ENCODE data around the gene SORBS1. TPM values are rescaled to one million over a fixed set of nuclear protein-coding genes. Genes with fewer than 3 reads are reported as not detected.

SORBS1 gene
- total RNA-seq, 2 experiments from 2014 or later = 1.5 to 1.8 TPM

DNA sequence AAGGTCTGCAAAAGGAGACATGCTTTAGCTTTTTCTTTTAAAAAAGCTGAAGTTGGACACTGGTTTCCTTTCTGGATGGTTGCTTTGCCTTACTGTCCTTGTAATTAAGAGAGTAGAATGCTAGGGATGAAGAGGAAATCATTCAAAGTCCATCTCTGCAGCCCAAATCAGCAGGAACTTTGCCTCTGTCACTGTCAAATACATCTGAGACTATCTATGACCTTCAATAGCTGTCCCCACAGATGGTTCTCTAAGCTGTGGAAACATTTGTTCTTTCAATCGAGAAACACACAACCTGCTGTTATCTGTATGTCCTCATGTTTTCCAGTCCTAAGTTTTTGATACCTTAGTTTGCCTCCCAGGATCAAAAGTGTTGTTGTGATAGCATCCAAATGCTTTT is 117.5 kb downstream of the SORBS1 start:
- Mint-ChIP-seq H3K36me3 (no peaks in the 10 kb centered on the region), H3K9me3 (no peaks in the 10 kb centered on the region), H3K4me3 (no peak overlapping the region), H3K4me1 (ENCODE audit: low read depth) (peaks cover 7% of the 10 kb centered on the region), H3K27ac (no peak overlapping the region), H3K27me3 (peaks cover 5% of the 10 kb centered on the region)
- intact Hi-C loops (cut with micrococcal nuclease) = no loop called here
- no peak for DNase-seq
- ChIA-PET CTCF (interaction anchor here (1.4 to 8.3 kb wide), 4 partner anchors 11 to 161 kb away, joined by 4 to 83 read pairs (median 29); no protein-coding TSS in a partner anchor), POLR2A (interaction anchor here (1.0 kb wide), 1 partner anchor 29 kb away, joined by 3 read pairs; no protein-coding TSS in a partner anchor)

- Mint-ChIP-seq H3K27ac (no peak overlapping the region), H3K36me3 (no peaks in the 10 kb centered on the region), H3K4me3 (no peak overlapping the region), H3K27me3 (peaks cover 5% of the 10 kb centered on the region), H3K4me1 (ENCODE audit: low read depth) (peaks cover 7% of the 10 kb centered on the region), H3K9me3 (no peaks in the 10 kb centered on the region)
- ChIA-PET POLR2A (no interaction called here), CTCF (interaction anchor here (1.4 to 8.3 kb wide), 2 partner anchors 10 to 16 kb away, joined by 4 to 83 read pairs; no protein-coding TSS in a partner anchor)
- intact Hi-C loops (cut with micrococcal nuclease) = no loop called here
- DNase-seq = no peak
Observed at GRCh38 chr10:95442341-95442740, 118.8 kb downstream of the SORBS1 start.

DNA sequence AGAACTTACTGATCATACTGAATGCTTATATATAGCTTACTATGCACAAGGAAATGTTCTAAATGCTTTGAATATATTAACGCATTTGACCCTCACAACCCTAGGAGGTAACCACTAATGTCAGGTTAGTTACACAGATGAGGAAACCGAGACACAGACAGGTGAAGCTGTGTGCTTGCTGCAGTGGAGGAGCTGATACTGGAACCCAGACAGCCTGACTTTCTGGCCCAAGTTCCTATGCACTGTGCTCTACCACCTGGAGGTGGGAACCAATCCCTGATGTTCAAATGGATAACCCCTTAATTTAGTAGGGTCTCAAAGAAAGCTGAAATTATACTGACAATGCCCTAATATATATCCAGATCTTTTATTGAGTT is 119.6 kb downstream of the SORBS1 start:
- DNase-seq = no peak
- CTCF ChIA-PET = interaction anchor here (1.4 to 8.3 kb wide), 2 partner anchors 9 to 65 kb away, joined by 4 to 83 read pairs; no protein-coding TSS in a partner anchor
- Mint-ChIP-seq H3K4me1 (ENCODE audit: low read depth) (peaks cover 7% of the 10 kb centered on the region), H3K27me3 (peaks cover 4% of the 10 kb centered on the region), H3K36me3 (no peaks in the 10 kb centered on the region), H3K4me3 (no peak overlapping the region), H3K9me3 (no peaks in the 10 kb centered on the region), H3K27ac (no peak overlapping the region)
- intact Hi-C loops (cut with micrococcal nuclease) = no loop called here
- POLR2A ChIA-PET = no interaction called here

- no peak for DNase-seq
- POLR2A ChIA-PET = no interaction called here
- H3K27me3 Mint-ChIP-seq = peaks cover under 1% of the 10 kb centered on the region
- intact Hi-C loops (cut with micrococcal nuclease) = no loop called here
- H3K4me3 Mint-ChIP-seq = no peak overlapping the region
- H3K27ac Mint-ChIP-seq = no peak overlapping the region
- H3K9me3 Mint-ChIP-seq = no peaks in the 10 kb centered on the region
- CTCF ChIA-PET = interaction anchor here (1.4 to 8.3 kb wide), 2 partner anchors 8 to 64 kb away, joined by 4 to 83 read pairs; no protein-coding TSS in a partner anchor
- no peaks in the 10 kb centered on the region for H3K36me3 Mint-ChIP-seq
- peaks cover 6% of the 10 kb centered on the region for H3K4me1 Mint-ChIP-seq (ENCODE audit: low read depth)
Observed at GRCh38 chr10:95440756-95441546, 120.2 kb downstream of the SORBS1 start.

DNA sequence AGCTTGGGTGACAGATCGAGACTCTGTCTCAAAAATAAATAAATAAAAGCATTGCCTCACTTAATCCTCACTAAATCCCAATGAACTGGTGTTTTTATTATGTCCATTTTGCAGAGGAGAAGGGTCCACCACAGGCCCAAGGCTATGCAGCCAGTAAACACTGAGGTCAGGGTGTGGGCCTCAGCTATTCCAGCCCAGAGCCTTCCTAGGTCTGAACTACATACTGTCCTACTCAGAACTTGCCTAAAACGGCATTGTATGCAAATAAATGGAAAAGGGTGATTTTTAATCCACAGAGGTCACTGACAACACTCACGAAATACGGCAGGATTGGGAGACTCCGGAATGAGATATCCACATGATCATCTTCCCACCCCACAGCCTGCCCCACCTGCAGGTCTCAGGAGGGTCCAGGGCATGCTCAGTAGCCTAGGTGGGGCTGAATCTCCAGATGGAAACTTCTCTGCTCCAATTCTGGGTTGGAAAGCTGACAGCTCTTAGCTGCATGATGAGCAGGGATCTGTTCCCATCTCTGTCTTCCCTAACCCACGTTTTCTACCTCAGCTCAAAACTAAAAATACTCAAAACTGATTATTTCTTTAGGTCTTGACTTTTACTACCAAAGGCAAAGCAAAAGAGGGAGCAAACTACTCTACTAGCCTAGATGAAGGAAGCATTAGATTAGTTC is 121.0 kb downstream of the SORBS1 start:
- DNase-seq = no peak
- ChIA-PET POLR2A (no interaction called here), CTCF (interaction anchor here (2.6 kb wide), 1 partner anchor 10 kb away, joined by 15 read pairs; no protein-coding TSS in a partner anchor)
- no peaks in the 10 kb centered on the region for H3K9me3 Mint-ChIP-seq
- no peak overlapping the region for H3K4me3 Mint-ChIP-seq
- peaks cover 5% of the 10 kb centered on the region for H3K4me1 Mint-ChIP-seq (ENCODE audit: low read depth)
- intact Hi-C loops (cut with micrococcal nuclease) = no loop called here
- no peaks in the 10 kb centered on the region for H3K27me3 Mint-ChIP-seq
- H3K27ac Mint-ChIP-seq = no peak overlapping the region
- no peaks in the 10 kb centered on the region for H3K36me3 Mint-ChIP-seq

- POLR2A ChIA-PET = no interaction called here
- H3K4me1 Mint-ChIP-seq (ENCODE audit: low read depth) = peaks cover 5% of the 10 kb centered on the region
- H3K27me3 Mint-ChIP-seq = no peaks in the 10 kb centered on the region
- CTCF ChIA-PET = interaction anchor here (0.8 to 2.6 kb wide), 6 partner anchors 9 to 309 kb away, joined by 3 to 15 read pairs (median 3); no protein-coding TSS in a partner anchor
- H3K27ac Mint-ChIP-seq = no peak overlapping the region
- DNase-seq = no peak
- no peak overlapping the region for H3K4me3 Mint-ChIP-seq
- intact Hi-C loops (cut with micrococcal nuclease) = no loop called here
- no peaks in the 10 kb centered on the region for H3K36me3 Mint-ChIP-seq
- H3K9me3 Mint-ChIP-seq = no peaks in the 10 kb centered on the region
Observed at GRCh38 chr10:95438781-95439180, 122.4 kb downstream of the SORBS1 start.

DNA sequence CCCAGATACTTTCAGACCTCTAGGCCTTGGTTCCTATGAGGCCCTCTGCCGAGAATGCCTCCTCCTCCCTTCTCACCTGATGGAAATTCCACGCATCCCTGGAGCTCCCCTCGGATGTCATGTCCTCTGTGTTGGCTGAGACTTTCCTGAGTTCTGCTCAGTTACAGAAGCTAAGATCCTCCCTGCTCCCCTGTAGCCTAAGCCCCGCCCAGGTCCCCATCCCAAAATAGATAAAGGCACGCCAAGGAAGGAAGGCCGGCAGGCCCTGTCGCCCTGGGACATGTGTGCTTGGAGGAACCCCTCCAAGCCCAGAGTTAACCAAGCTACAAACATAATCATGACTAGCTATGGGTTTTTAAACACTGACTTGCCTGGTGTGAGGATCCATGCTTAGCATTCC is 123.5 kb downstream of the SORBS1 start:
- Mint-ChIP-seq H3K36me3 (no peaks in the 10 kb centered on the region), H3K9me3 (no peaks in the 10 kb centered on the region), H3K27me3 (no peaks in the 10 kb centered on the region), H3K27ac (no peak overlapping the region), H3K4me3 (no peak overlapping the region), H3K4me1 (ENCODE audit: low read depth) (peaks cover 5% of the 10 kb centered on the region)
- CTCF ChIA-PET = interaction anchor here (1.2 to 1.6 kb wide), 3 partner anchors 11 to 194 kb away, joined by 3 to 5 read pairs (median 5); no protein-coding TSS in a partner anchor
- DNase-seq = no peak
- intact Hi-C loops (cut with micrococcal nuclease) = no loop called here
- POLR2A ChIA-PET = no interaction called here

GRCh38 chr10:95435548-95436279 is 125.5 kb downstream of the SORBS1 start:
- no peaks in the 10 kb centered on the region for H3K9me3 Mint-ChIP-seq
- CTCF ChIA-PET = interaction anchor here (0.6 to 7.0 kb wide), 3 partner anchors 9 to 60 kb away, joined by 3 to 83 read pairs (median 5); no protein-coding TSS in a partner anchor
- POLR2A ChIA-PET = no interaction called here
- no peaks in the 10 kb centered on the region for H3K36me3 Mint-ChIP-seq
- intact Hi-C loops (cut with micrococcal nuclease) = no loop called here
- H3K4me3 Mint-ChIP-seq = no peak overlapping the region
- H3K27ac Mint-ChIP-seq = no peak overlapping the region
- no peak for DNase-seq
- no peaks in the 10 kb centered on the region for H3K4me1 Mint-ChIP-seq (ENCODE audit: low read depth)
- no peaks in the 10 kb centered on the region for H3K27me3 Mint-ChIP-seq

DNA sequence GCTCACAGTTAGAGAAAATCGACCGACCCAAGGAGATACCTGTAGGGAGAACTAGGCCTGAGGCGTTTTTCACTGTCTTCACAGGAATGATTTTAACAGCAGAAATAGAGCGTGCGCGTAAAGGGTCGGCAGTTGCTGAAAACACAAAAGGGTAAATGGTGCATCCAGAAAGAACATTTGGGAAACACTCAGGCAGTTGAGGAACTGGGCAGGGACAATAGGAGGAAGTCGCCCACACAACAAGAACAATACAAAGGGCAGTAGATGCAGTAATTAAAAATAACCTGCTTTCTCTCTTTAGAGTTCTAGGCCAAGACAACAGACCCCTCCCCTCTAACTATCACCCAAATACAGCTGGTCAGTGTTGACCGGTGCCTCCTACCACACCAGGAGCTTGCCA is 126.6 kb downstream of the SORBS1 start:
- Mint-ChIP-seq H3K27ac (no peak overlapping the region), H3K4me3 (no peak overlapping the region), H3K36me3 (no peaks in the 10 kb centered on the region), H3K9me3 (no peaks in the 10 kb centered on the region), H3K27me3 (no peaks in the 10 kb centered on the region), H3K4me1 (ENCODE audit: low read depth) (no peaks in the 10 kb centered on the region)
- no peak for DNase-seq
- ChIA-PET POLR2A (no interaction called here), CTCF (interaction anchor here (1.2 to 7.3 kb wide), 3 partner anchors 10 to 167 kb away, joined by 5 to 132 read pairs (median 83); no protein-coding TSS in a partner anchor)
- intact Hi-C loops (cut with micrococcal nuclease) = loop anchor here (5.0 kb wide), 1 partner anchor 62 kb away; no protein-coding TSS in a partner anchor

DNA sequence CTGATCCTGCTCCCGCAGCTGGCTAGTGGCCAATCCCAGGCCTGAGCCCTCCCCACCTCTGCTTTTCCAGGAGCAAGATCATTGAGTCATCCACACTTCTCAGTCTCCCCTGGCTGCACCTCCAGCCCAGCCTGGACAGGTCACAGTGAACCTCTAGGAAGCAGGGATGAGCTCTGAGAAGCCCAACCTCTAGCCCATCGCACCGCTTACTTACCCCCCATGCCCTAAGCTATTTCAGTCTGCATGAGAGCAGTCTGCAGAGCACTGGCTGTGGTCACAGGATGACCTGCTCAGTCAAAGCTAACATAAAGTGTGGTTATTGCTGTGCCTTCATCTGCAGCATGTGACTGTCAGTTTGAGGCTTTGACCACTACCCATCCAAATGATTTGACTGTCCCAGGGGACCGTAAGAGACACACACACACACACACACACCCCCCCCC is 129.2 kb downstream of the SORBS1 start:
- Mint-ChIP-seq H3K27ac (no peak overlapping the region), H3K9me3 (no peaks in the 10 kb centered on the region), H3K4me1 (ENCODE audit: low read depth) (no peaks in the 10 kb centered on the region), H3K4me3 (no peak overlapping the region), H3K36me3 (no peaks in the 10 kb centered on the region), H3K27me3 (no peaks in the 10 kb centered on the region)
- intact Hi-C loops (cut with micrococcal nuclease) = loop anchor here (5.0 kb wide), 1 partner anchor 60 kb away; no protein-coding TSS in a partner anchor
- DNase-seq = no peak
- ChIA-PET CTCF (interaction anchor here (0.5 to 7.6 kb wide), 14 partner anchors 13 to 433 kb away, joined by 3 to 132 read pairs (median 4); no protein-coding TSS in a partner anchor), POLR2A (no interaction called here)

DNA sequence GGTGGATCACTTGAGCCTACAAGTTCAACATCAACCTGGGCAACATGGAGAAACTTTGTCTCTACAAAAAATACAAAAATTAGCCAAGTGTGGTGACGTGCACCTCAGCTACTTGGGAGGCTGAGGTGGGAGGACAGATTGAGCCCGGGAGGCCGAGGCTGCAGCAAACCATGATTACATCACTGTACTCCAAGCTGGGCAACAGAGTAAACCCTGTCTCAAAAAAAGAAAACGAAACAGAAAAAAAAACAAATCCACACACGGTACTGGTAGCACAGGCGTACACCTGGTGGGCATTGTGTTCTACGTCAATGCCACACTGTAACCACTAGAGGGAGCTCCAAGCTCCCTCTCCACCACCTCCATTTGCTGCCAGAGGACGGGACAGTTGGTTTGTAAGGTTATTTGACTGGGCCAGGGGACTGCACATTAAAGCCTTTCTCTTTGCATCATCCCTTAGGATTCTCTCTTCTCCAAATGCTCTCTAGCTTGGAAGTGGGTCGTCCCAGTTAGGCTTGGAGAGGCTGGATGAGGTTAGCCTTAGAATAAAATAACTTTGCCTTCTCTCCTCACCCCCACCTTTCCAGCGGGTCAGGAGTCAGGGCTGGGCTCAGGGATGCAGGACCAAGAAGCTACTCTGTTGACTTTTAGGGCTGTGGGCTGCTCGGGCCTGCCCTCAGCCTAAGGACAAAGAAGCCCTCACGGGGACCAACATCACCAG is 130.8 kb downstream of the SORBS1 start:
- Mint-ChIP-seq H3K9me3 (no peaks in the 10 kb centered on the region), H3K27me3 (no peaks in the 10 kb centered on the region), H3K27ac (no peak overlapping the region), H3K36me3 (no peaks in the 10 kb centered on the region), H3K4me3 (no peak overlapping the region), H3K4me1 (ENCODE audit: low read depth) (no peaks in the 10 kb centered on the region)
- DNase-seq = peak; percentile 58
- POLR2A ChIA-PET = no interaction called here
- CTCF ChIA-PET = interaction anchor here (0.6 to 7.6 kb wide), 38 partner anchors 9 to 435 kb away, joined by 3 to 132 read pairs (median 4); partner anchors contain the start of gene TCTN3
- intact Hi-C loops (cut with micrococcal nuclease) = loop anchor here (1.0 to 5.0 kb wide), 2 partner anchors 58 to 171 kb away; no protein-coding TSS in a partner anchor
